HG03521 (cell line): Measurements from ENCODE around the gene ONECUT2.

Source experiments
- ATAC-seq: cut with Tn5 transposase; IDR thresholded peaks from one replicate; pipeline ENCODE4 v1.9.1; 2021; ENCODE audit warnings: mild to moderate bottlenecking, moderate library complexity; ENCODE audit not compliant: unreplicated experiment

The ONECUT2 gene

DNA sequence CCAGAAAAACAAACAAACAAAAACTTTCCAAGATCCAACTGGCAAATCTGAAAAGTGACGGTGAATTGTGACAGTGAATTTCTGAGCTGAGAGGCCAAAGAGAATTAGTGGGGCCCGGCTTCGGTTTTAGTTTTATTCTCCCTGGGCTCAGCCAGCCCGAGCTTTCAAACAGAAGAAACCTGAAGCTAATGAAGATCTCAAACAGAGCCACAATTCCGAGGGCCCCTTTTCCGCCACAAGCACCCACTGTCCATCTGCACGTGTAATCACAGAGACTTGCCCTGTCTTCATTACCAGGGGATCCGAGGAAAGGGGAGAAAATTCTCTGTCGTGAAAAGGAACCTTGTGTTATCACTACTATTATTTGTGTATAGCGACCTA lies 4.2 kb upstream of the ONECUT2 start:
- ATAC-seq, result no peak

DNA sequence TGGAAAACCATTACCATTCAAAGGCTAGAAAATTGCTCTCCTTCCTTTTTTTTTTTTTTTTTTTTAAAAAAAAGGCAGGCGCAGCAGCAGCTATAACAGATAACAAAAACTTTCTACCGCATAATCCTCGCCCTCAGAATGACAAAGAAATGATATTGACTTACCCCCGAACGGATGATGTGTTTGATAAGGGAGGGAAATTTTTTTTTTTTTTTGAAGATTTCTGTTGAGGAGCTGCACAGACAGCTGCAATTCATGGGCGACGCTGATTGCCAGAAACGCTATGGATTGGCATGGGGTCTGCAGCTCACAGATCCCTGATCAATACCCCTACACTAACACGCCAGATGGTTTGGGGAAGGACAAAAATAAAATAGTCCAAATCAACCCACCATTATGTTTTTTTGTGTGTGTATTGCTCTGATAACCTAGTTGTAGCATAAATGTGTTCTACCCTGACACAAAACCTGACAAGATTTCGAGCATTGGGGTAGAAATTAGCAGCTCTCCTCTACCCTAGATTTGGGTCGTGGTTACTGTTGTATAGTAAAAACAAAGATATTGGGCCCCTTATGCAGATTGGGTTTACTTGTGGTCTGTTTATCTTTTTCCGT lies 3.6 kb upstream of the ONECUT2 start:
- no peak for ATAC-seq

GRCh38 chr18:57432140-57432539 lies 3.0 kb upstream of the ONECUT2 start:
- ATAC-seq, result no peak

DNA sequence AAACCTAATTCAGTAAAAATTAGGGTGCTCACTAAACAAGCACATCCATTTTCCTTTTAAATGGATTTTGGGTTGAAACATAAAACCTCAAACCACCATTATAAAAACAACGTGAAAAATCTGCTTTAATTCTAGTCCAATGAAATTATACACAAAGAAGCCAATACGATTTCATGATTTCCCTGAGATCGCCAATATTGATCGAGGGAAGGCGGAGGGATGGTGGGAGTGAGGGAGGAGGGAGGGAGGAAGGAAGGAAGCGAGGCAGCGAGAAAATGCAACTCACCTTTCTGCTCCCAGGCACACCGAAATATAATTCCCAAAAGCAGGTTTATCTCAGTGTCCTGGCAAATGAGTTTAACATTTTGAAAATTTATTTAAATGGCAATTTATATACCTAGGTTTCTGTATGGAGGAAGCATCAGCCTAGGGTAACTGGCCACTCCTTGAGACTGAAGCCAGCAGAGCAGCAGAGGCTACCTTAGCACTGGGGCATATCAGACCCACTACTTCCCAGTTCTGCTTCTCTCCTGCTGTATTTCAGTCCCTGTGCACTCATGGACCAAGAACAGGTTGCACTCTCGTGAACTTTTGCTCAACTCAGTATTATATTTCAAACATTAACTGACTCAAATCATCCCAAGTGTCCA lies 2.3 kb upstream of the ONECUT2 start:
- no peak for ATAC-seq

- no peak for ATAC-seq
Measured at GRCh38 chr18:57433482-57433881, 1.7 kb upstream of the ONECUT2 start.

- ATAC-seq, result no peak
Measured at GRCh38 chr18:57433934-57434535, 1.1 kb upstream of the ONECUT2 start.

DNA sequence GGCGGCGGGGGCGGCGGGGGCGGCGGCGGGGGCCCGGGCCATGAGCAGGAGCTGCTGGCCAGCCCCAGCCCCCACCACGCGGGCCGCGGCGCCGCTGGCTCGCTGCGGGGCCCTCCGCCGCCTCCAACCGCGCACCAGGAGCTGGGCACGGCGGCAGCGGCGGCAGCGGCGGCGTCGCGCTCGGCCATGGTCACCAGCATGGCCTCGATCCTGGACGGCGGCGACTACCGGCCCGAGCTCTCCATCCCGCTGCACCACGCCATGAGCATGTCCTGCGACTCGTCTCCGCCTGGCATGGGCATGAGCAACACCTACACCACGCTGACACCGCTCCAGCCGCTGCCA lies 644 bp downstream of the ONECUT2 start:
- ATAC-seq, result no peak

- no peak for ATAC-seq
Measured at GRCh38 chr18:57436191-57436964, 1.2 kb downstream of the ONECUT2 start.

- no peak for ATAC-seq
Measured at GRCh38 chr18:57436965-57437333, 1.8 kb downstream of the ONECUT2 start.

DNA sequence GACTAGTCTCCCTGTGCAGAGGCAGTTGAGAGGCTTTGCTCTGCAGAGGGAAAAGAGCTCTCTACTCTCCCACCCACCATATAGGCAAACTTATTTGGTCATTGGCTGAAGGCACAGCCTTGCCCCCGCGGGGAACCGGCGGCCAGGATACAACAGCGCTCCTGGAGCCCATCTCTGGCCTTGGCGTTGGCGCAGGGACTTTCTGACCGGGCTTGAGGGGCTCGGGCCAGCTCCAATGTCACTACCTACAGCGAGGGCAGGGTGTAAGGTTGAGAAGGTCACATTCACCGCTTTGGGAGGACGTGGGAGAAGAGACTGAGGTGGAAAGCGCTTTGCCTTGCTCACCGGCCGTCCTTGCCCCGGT lies 2.2 kb downstream of the ONECUT2 start:
- no peak for ATAC-seq

DNA sequence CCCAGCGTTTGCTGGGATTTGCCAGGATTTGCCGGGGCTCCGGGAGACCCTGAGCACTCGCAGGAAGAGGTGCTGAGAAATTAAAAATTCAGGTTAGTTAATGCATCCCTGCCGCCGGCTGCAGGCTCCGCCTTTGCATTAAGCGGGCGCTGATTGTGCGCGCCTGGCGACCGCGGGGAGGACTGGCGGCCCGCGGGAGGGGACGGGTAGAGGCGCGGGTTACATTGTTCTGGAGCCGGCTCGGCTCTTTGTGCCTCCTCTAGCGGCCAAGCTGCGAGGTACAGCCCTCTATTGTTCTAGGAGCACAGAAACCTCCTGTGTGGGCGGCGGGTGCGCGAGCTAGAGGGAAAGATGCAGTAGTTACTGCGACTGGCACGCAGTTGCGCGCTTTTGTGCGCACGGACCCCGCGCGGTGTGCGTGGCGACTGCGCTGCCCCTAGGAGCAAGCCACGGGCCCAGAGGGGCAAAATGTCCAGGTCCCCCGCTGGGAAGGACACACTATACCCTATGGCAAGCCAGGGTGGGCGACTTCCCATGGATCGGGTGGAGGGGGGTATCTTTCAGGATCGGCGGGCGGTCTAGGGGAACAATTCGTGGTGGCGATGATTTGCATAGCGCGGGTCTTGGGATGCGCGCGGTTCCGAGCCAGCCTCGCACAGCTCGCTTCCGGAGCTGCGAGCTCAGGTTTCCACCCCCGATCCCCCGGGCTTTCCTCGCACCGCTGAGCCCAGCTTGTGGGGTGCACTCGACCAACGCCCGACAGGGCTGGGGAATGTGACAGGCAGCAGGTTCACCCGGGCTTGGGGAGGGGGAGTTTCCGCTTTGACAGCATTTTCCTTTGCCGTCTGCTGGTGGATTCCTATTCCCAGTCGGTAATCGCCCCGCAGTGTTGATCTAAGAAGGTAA lies 2.8 kb downstream of the ONECUT2 start:
- peak; percentile 39 for ATAC-seq

DNA sequence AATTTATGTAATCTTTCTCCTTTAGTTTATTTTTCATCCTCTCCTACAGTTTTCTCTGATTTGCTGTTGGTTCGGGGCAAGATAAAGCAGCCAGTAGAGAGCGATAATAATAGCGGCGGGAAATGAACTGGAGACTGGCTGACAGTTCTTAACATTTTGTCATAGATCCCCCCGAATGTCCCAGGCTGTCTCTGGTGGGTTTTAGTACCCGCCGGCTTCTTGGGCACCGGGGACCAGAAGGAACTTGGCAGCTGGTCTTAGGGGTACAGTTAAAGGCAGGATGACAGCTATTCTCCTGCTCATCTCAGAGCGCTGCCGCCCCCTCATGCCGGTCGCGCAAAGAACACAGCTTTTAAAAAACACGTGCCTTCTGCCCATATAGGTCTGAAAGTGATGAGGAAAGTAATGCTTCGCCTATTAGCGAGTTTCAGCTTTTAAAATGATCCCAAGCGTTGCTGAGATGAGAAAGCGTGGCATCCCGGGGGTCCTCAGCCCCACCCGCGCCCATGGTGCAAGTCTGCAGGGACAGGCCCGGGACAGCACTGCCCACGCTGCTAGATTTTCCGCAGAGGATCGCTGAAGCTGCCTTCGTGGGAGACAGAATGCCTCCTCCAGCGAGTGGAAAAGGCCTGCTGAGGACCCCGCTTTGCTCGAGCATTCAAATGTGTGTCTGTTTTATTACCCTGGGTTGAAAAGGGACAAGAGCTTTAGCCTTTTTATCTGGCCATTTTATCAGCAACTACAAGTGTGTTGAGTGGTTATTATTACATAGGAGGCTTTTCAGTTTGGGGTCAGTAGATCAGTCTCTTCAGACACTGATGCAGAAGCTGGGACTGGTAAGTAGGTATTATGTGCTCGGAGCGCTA lies 3.8 kb downstream of the ONECUT2 start:
- ATAC-seq, result no peak

DNA sequence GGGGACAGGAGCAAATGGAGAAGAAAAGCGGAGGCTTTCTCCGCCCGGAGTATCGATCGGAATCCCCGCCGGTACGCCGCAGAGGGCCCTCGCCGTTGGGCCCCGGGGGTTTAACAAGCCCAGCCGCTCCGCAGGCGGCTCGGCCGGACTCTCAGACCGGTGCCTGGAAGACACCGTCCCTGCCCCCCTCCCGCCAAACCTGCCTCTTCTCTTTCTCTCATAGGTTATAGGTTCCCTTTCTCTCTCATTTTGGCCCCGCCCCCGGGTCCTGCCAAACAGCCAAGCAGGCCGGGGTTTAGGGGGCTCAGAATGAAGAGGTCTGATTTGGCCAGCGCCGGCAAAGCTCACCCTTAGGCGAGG lies 4.4 kb downstream of the ONECUT2 start:
- no peak for ATAC-seq

DNA sequence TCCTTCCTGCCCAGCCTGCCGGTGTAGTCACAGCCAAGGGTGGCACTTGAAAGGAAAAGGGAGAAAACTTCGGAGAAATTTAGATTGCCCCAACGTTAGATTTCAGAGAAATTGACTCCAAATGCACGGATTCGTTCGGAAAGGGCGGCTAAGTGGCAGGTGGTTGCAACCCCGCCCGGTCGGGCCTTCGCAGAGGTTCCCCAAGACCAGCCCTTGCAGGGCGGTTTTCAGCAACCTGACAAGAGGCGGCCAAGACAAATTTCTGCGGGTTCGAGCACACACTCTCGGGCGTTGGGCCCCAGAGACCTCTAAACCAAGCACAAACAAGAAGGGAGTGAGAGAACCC lies 4.8 kb downstream of the ONECUT2 start:
- ATAC-seq, result no peak

- ATAC-seq, result no peak
Measured at GRCh38 chr18:57440331-57441070, 5.3 kb downstream of the ONECUT2 start.

GRCh38 chr18:57441071-57441794 lies 6.1 kb downstream of the ONECUT2 start:
- no peak for ATAC-seq

DNA sequence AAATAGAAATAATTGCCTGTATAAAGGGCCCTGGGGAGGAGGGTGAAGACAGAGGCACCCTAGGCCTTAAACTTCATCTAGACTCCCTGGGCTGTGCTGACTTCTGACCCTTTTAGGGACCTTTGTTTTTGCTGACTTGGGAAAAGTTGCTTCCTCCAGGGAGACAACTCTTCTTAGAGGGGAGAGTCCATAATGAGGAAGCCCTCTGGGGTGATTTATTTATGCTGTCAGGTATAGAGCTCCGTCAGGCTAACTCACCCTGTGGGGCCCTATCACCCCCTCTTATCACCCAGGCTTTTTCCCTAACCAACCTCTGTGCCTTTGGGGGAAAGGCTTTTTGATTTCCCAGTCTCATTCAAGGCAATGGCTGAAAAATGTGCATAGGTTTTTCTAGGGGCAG lies 8.1 kb downstream of the ONECUT2 start:
- ATAC-seq, result no peak

GRCh38 chr18:57443702-57444101 lies 8.5 kb downstream of the ONECUT2 start:
- ATAC-seq, result no peak

DNA sequence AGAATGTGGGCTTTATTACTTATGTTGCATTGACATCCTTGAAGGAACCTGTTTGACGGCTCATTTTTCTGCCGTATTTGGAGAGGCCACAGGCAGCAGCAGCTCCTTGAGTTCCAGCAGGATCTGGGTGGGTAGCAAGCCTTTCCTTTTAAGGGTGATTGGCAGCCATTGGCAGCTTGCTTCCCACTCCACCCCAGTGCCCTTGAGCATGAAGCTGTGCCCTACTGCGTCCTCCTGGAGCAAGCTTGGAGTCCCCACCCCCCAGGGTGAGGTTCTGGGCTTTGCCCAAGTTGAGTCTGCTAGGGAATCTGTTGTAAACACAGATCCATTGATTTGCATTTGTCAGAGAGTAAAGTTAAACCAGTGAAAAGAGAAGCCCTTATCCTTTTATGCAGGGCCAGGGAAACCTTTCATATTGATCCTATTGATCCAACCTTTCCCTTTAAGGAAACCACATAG lies 9.2 kb downstream of the ONECUT2 start:
- ATAC-seq, result no peak
